Transverse colon (tissue), 4 donors: ENCODE measurements around the gene OLFML1.

Experiments
- EP300 ChIP-seq: sonication (generic); formaldehyde crosslinking; IDR thresholded peaks from one replicate; pipeline ENCODE4 v1.6.1; 2017; ENCODE audit warnings: antibody characterized with exemption, low read depth
- POLR2A ChIP-seq: fragments of 450-650 bp; IDR thresholded peaks from one replicate; pipeline ENCODE4 v1.6.1; 2016; ENCODE audit warnings: antibody characterized with exemption, mild to moderate bottlenecking, moderate library complexity
- POLR2AphosphoS5 ChIP-seq, 3 donors: sonication (generic); formaldehyde crosslinking; IDR thresholded peaks; one replicate each; pipeline ENCODE4 v1.6.1; 2016; ENCODE audit warnings: antibody characterized with exemption in 3 of 3
- TF ChIP-seq, protein P1 (sequence below), 5 experiments: fragments of 200-600 bp in 3 of 5; fragments of 450-650 bp in 2 of 5; sonication (generic) in 3 of 5; IDR thresholded peaks; 1 replicate in 2 of 5; 2 replicates in 3 of 5; pipeline ENCODE4 v1.5.1; 2016 to 2017; ENCODE audit warnings: antibody characterized with exemption in 5 of 5, inconsistent platforms in 3 of 5, mild to moderate bottlenecking in 2 of 5, moderate library complexity in 1 of 5

DNA sequence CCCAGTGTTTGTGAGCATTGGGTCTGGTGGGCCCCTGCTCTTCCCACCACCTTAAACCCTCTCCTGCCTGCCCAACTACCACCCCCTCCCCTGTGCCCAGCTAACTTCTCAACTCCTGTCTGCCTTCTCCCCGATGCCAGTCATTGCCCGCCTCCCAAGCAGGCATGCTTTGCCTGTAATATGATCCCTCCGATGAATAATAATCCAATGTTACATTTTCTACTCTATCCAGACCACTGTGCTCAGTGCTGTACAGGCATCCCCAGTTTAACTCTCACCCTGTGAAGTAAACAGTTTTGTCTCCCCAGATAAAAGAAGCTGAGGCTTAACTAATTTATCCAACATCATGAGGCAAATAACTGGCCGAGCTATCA is 35.5 kb upstream of the OLFML1 start:
- TF ChIP-seq, protein P1, sequence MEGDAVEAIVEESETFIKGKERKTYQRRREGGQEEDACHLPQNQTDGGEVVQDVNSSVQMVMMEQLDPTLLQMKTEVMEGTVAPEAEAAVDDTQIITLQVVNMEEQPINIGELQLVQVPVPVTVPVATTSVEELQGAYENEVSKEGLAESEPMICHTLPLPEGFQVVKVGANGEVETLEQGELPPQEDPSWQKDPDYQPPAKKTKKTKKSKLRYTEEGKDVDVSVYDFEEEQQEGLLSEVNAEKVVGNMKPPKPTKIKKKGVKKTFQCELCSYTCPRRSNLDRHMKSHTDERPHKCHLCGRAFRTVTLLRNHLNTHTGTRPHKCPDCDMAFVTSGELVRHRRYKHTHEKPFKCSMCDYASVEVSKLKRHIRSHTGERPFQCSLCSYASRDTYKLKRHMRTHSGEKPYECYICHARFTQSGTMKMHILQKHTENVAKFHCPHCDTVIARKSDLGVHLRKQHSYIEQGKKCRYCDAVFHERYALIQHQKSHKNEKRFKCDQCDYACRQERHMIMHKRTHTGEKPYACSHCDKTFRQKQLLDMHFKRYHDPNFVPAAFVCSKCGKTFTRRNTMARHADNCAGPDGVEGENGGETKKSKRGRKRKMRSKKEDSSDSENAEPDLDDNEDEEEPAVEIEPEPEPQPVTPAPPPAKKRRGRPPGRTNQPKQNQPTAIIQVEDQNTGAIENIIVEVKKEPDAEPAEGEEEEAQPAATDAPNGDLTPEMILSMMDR (IDR thresholded peaks at IDR 0.05): no peak
- TF ChIP-seq POLR2AphosphoS5 (IDR thresholded peaks at IDR 0.05): no peak
- no peak for TF ChIP-seq POLR2A
- no peak for TF ChIP-seq EP300
